ENCODE results near the gene ITGA2B.

ITGA2B gene

GRCh38 chr17:44323359-44324091, 65.9 kb downstream of the ITGA2B start:
- H2AFZ ChIP-seq (ENCODE audit: low read length) = no peak overlapping the region

GRCh38 chr17:44322236-44322895, 67.1 kb downstream of the ITGA2B start:
- H3K36me3 ChIP-seq (ENCODE audit: insufficient read depth, low read length) = peaks cover 32% of the 10 kb centered on the region
- no peak overlapping the region for H3K4me3 ChIP-seq (ENCODE audit: low read depth, low read length, poor library complexity, severe bottlenecking)
- no peaks in the 10 kb centered on the region for H3F3A ChIP-seq (ENCODE audit: insufficient read depth, low read length)
- no peaks in the 10 kb centered on the region for H3K79me2 ChIP-seq (ENCODE audit: insufficient read depth, low read length)
- no peaks in the 10 kb centered on the region for H3K9me3 ChIP-seq (ENCODE audit: low read length)
- H3K4me1 ChIP-seq (ENCODE audit: insufficient read depth, low read length, severe bottlenecking) = peaks cover 8% of the 10 kb centered on the region
- H2AFZ ChIP-seq (ENCODE audit: low read length) = no peak overlapping the region
- no peak overlapping the region for H3K27ac ChIP-seq (ENCODE audit: low read depth, low read length, poor library complexity, severe bottlenecking)
- no peaks in the 10 kb centered on the region for H3K27me3 ChIP-seq (ENCODE audit: insufficient read depth, low read length)
- no peaks in the 10 kb centered on the region for H4K20me1 ChIP-seq (ENCODE audit: insufficient read depth, low read length)
- no peak overlapping the region for H3K4me2 ChIP-seq (ENCODE audit: low read length)
- no peak overlapping the region for H3K9ac ChIP-seq (ENCODE audit: low read length)
- no peaks in the 10 kb centered on the region for H3K9me2 ChIP-seq (ENCODE audit: low read depth, low read length)
- TF ChIP-seq CTCF (IDR thresholded peaks at IDR 0.05; ENCODE audit: low read length) = no peak
- TF ChIP-seq EZH2 (IDR thresholded peaks at IDR 0.05; ENCODE audit: borderline replicate concordance, low read length) = no peak

More at GRCh38 chr17:44323359-44324091, 65.9 kb downstream of the ITGA2B start:
- no peaks in the 10 kb centered on the region for H3K27me3 ChIP-seq (ENCODE audit: insufficient read depth, low read length)
- H3K4me3 ChIP-seq (ENCODE audit: low read depth, low read length, poor library complexity, severe bottlenecking) = peak overlapping the region; percentile 99
- peaks cover 32% of the 10 kb centered on the region for H3K36me3 ChIP-seq (ENCODE audit: insufficient read depth, low read length)
- no peaks in the 10 kb centered on the region; the same call in 1 of the 2 replicates for H3F3A ChIP-seq (ENCODE audit: insufficient read depth, low read length)
- no peaks in the 10 kb centered on the region for H3K9me2 ChIP-seq (ENCODE audit: low read depth, low read length)
- no peaks in the 10 kb centered on the region for H3K79me2 ChIP-seq (ENCODE audit: insufficient read depth, low read length)
- TF ChIP-seq CTCF (IDR thresholded peaks at IDR 0.05; ENCODE audit: low read length) (no peak), EZH2 (IDR thresholded peaks at IDR 0.05; ENCODE audit: borderline replicate concordance, low read length) (no peak)
- no peaks in the 10 kb centered on the region for H3K9me3 ChIP-seq (ENCODE audit: low read length)
- peak overlapping the region; percentile 98 for H3K9ac ChIP-seq (ENCODE audit: low read length)
- peaks cover 19% of the 10 kb centered on the region for H3K4me1 ChIP-seq (ENCODE audit: insufficient read depth, low read length, severe bottlenecking)
- H4K20me1 ChIP-seq (ENCODE audit: insufficient read depth, low read length) = no peaks in the 10 kb centered on the region
- peak overlapping the region; percentile 98 for H3K4me2 ChIP-seq (ENCODE audit: low read length)
- H3K27ac ChIP-seq (ENCODE audit: low read depth, low read length, poor library complexity, severe bottlenecking) = no peak overlapping the region
